ENCODE data around the gene NECAB3.

Gene NECAB3

GRCh38 chr20:33677991-33678702, 3.9 kb upstream of the NECAB3 start:
- DNase-seq (ENCODE audit: low spot score) = no peak

DNA sequence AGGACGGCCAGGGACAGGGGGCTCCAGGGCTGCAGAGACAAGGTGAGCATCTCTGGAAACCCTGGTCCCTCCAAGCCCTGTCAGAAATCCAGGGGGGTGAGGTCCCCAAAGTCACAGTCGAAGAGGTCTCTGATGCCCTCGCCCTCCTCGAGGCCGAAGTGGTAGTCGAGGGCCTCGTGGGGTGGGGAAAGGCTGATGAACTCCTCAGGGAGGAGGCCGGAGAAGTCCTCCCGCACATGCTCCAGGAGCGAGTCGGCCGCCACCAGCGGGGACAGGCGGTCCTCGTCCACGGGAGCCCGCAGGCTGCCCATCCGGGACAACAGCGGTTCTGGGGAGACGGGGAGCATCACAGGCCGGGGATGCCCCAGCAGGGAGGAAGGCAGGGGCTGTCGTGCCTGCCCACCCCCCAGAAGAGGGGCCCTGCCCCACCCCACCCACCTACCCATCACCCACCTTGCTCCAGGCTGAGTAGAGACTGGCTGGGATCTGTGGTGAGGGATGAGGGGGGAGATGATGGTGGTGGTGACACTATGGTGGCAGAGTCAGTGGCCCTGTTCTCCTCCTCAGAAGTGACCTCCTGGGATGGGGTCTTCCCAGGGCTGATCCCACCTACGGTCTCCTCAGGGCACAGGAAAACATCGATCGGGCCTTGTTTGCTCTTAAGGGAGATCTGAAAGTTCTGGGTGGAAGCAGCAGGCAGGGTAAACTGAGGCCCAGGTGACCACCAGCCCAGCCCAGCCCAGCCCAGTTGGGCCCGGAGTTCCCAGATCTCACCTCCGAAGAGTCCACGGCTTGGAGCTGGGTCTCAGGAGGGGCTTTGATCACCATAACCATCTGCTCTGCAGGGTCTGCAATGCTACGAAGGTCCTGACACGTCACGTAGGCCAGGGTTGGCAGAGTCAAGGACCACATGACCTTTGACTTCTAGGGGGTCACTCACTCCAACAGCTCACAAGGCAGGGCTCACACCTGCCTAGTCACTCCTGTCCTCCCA, 2.7 kb upstream of the NECAB3 start:
- DNase-seq (ENCODE audit: low spot score) = no peak

DNA sequence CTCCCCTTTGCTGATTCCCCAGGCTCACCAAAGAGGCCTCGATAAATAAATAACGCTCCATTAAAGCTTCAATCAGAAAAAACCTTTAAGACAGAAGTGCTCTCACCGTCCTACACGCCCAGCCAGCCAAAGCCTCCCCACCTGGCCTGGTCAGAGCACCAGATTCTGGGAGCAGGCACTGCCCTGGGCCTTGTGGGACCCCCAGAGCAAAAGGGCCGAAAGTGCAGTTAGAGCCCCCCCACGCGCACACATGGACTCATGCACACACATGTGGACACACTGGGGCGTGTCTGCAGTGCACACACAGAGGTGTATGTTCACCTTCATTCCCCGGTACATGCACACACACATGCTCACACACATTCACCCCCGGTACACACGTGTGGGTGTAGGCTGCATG, 1.9 kb upstream of the NECAB3 start:
- no peak for DNase-seq (ENCODE audit: low spot score)

- DNase-seq (ENCODE audit: low spot score) = no peak
Observed at GRCh38 chr20:33675136-33675959, 1.1 kb upstream of the NECAB3 start.

- no peak for DNase-seq (ENCODE audit: low spot score)
Observed at GRCh38 chr20:33673410-33674293, 576 bp downstream of the NECAB3 start.

DNA sequence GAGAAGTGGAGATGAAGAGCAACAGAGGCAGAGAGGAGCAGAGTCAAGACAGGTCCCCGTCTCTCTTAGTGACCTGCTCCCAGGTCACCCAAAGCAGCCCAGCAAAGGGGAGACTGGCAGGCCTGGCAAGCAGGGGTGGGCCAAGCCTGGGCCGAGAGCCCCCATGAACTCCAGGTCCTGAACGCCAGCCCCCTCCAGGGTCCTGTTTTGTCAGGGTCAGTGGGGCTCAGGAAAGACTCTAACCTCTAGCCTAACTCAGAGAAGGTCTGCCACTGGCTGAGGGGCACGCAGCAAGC, 1.2 kb downstream of the NECAB3 start:
- DNase-seq (ENCODE audit: low spot score) = no peak

- DNase-seq (ENCODE audit: low spot score) = no peak
Observed at GRCh38 chr20:33672426-33673113, 1.7 kb downstream of the NECAB3 start.

GRCh38 chr20:33671573-33672288, 2.5 kb downstream of the NECAB3 start:
- DNase-seq (ENCODE audit: low spot score) = no peak

DNA sequence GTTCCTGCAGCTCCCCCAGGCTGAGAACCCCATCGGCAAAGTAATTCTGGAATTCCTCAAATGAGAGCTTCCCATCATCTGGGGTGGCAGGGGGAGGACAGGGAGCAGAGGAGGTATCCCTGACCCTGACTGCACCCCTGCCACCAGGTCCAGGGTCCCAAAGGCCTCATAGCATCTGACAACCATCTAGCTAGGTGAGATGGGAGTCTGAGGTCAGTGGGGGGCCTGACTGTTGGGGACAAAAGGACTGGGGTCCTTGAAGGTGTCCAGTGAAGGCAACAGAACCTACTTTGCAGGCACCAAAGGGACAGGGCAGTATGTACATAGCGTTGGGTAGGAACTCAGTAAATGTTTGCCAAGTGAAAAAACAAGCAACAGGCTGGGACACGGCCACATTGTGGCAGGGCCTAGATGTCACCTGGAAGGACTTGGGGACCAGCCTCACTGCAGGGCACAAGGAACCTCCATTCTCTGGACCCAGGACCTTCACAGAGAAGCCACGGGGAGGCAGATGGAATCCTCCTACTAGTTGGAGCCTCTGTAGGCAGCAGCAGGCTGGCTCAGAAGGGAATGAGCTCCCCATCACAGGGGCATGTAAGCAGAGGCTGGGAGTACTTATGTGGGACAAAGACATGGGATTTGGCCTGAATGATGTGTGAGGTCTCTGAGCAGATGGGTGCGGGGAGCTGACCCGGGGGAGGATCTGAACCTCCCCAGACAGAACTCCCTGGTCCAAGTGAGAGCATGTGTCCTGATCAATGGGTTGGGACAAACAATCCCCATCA, 3.3 kb downstream of the NECAB3 start:
- no peak for DNase-seq (ENCODE audit: low spot score)

DNA sequence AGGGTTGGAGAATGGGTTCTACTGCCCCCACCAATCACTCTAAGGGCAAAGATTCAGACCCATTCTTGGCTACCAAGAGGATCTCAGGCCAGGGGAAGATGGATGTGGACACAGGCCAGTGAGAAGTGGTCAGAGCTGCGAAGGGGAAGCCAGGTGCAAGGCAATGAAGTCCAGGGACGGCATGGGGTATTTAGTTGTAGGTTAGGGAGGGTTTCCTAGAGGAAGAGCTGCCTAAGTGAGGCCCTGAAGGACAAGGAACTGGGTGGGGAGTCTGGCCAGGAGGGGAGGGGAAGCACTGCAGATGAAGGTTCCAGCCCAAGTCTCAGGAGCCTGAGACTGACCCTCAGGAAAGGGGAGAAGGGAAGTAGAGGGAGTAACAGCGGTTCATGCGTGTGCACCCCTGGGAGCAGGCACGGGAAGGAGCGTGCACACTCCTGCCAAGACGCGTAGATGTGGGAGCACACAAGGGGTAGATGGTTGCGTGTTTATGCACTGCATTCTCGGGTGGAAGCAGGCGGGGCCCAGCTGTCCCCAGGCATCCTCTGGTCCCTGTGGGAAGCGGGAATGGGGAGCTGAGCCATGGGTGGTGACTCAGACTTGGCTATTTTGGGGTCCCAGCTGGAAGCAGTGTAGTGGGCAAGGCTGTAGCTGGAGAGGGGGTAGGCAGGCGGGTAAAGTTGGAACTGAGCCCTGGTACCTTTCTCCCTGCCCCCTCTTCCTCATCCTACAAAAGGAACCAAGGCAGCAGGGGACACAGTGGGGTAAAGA, 4.2 kb downstream of the NECAB3 start:
- DNase-seq (ENCODE audit: low spot score) = no peak

DNA sequence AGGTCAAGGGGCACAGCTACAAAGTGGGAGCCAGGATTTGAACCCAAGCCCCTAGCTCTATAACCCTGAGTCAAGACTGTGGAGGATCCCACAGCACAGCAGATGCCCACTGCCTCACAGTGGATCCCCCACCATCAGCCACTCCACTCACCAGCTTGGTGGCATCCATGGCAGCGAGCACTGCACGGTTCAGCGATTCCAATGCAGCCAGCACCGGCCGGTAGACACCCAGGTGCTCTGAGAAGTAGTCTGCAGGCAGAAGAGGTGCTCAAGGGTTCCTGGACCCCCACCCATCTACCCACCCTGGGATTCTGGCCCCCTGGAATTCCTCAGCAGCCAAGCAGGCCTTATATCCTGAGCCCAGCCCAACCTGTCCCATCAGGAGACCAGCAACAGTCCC, 5.0 kb downstream of the NECAB3 start:
- DNase-seq (ENCODE audit: low spot score) = no peak

DNA sequence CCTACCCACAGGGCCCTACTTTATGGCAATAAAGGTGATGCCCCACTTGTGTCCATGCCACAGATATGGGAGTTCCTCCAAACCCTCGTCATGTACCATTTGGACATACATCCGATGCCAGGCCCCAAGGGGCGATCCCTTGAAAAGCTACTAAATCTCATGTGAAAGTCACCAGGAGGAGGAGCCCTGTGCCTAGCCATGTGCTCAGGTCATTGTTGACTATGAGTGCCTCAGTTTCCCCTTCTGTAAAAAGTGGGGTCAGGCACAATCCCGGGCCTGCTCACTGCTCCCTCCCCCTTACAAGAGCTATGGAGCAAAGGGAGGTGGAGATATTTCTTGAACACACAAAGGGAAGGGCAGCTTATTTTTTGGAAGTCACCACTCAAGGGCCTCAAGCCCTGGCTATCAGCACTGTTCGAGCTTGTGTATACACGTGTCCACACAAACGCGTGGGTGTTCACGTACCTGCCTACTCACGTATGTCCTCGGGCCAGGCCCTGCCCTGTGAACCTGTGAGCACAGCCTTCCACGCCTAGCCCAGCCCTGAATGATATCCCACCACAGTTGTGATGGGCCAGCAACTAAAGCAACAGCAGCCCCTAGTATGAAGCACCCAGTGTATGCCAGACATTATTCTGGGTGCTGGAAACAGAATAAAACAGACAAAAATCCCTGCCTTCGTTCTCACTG, 5.6 kb downstream of the NECAB3 start:
- no peak for DNase-seq (ENCODE audit: low spot score)

DNA sequence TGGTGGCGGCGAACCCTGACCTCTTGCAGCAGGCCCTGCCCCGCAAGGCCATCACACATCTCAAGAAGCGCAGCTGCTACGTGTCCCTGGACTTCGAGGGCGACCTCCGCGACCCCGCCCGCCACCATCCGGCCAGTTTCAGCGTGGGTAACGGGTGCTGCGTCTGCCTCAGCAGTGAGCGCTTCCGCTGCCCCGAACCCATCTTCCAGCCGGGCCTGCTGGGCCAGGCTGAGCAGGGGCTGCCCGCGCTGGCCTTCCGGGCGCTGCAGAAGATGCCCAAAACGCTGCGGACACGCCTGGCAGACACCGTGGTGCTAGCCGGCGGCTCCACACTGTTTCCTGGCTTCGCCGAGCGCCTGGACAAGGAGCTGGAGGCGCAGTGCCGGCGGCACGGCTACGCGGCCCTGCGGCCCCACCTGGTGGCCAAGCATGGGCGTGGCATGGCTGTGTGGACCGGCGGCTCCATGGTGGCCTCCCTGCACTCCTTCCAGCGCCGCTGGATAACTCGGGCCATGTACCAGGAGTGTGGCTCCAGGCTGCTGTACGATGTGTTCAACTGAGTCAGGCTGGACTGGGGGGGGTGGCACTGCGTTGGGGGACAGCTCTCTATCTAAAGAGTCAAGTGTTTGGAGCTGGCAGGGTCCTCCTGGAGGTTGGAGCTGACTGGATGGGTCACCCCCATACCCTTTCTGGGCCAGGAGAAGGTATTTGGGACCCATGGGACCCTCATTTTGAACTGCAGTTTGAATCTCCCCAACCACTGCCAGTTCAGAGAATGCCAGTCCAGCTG, 6.4 kb downstream of the NECAB3 start:
- peak; percentile 74 for DNase-seq (ENCODE audit: low spot score)

DNA sequence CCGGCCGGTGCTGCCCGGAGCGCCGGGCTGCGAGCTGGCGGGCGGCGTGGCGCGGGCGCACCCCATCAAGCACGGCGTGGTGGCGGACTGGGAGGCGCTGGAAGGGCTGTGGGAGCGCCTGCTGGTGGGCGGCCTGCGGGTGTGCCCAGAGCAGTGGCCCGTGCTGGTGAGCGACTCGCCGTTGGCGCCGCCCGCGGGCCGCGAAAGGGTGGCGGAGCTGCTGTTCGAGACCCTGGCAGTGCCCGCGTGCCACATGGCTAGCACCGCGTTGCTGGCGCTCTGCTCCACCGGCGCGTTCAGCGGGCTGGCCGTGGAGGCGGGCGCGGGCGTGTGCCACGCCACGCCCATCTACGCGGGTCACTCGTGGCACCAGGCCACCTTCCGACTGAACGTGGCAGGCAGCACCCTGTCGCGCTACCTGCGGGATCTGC, 7.0 kb downstream of the NECAB3 start:
- DNase-seq (ENCODE audit: low spot score) = no peak

- DNase-seq (ENCODE audit: low spot score) = peak; percentile 97
Observed at GRCh38 chr20:33666293-33667244, 7.7 kb downstream of the NECAB3 start, which contains the start of gene ACTL10. ACTL10 (plus strand) TSS chr20:33666943; CDS start chr20:33667498, 555 bp downstream.

DNA sequence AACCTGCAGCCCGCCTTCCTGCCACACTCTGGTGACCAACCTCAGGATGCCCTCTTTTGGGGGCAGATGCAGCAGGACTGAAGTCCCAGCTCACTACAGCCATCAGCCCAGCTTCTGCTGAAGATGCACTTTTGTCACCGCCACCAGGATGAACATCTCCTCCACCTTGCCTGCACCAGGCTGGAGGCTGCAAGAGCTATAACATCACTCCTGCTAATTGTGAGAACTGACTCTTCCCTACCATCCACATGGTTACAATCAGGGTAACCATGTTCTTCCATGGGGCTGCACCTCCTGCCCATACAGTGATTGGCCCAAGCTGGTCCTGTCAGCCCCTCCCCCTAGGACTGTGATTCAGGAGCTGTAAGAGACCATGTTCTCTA, 9.5 kb downstream of the NECAB3 start:
- no peak for DNase-seq (ENCODE audit: low spot score)

All from globus pallidus (tissue), 1 donor.